Endothelial cell of umbilical vein (primary cell): ENCODE measurements around the gene TCF21. TPM values are rescaled to one million over a fixed set of nuclear protein-coding genes. Genes with fewer than 3 reads are reported as not detected.
A peak's percentile ranks its signal among the peaks of the same experiment; 100 is the strongest.

Experiments
- BruUV-seq: library from RNA; stranded (reverse); fragments of 400-500 nt; replicated peaks from 2 replicates; lab custom pipeline; 2021; lab: Mats Ljungman, UMichigan
- CTCF ChIA-PET: fragments of 300-600, 350-600 bp; sonication (Branson Sonifier 250); formaldehyde crosslinking; loops from one replicate; lab custom pipeline; 2021; ENCODE audit warnings: antibody characterized with exemption, inconsistent platforms; lab: Charles Lee
- POLR2A ChIA-PET: fragments of 300-600, 350-600 bp; sonication (Branson Sonifier 250); formaldehyde crosslinking; loops from one replicate; lab custom pipeline; 2021; ENCODE audit warnings: antibody characterized with exemption, inconsistent platforms; lab: Charles Lee
- DNase-seq: peaks from one replicate; pipeline ENCODE4 v3.0.0-alpha.2; 2011; ENCODE audit warnings: low read depth, low spot score
- FAIRE-seq: peaks from 2 replicates; lab custom pipeline; 2011; peaks lifted over from hg19 to GRCh38; lab: Jason Lieb, UNC
- H2AFZ ChIP-seq: 2 replicates; pipeline ENCODE4 v1.6.0; 2012; ENCODE audit warnings: low read depth, low read length, control low read depth, inconsistent platforms
- H3K27ac ChIP-seq: 2 replicates; pipeline ENCODE4 v1.5.1; 2011; ENCODE audit warnings: low read depth, mild to moderate bottlenecking, control low read depth, low read length, moderate library complexity; ENCODE audit not compliant: insufficient read depth
- H3K27me3 ChIP-seq, 2 experiments: 2 replicates each; pipeline versions ENCODE4 v1.6.0 to v1.6.1; 2011; ENCODE audit warnings: low read length in 2 of 2, mixed read lengths in 1 of 2; ENCODE audit not compliant: control insufficient read depth in 2 of 2, insufficient read depth in 2 of 2
- H3K36me3 ChIP-seq, 2 experiments: 2 replicates in 1 of 2; 3 replicates in 1 of 2; pipeline ENCODE4 v1.5.1; 2011; ENCODE audit warnings: low read length in 2 of 2, mild to moderate bottlenecking in 1 of 2, moderate library complexity in 1 of 2; ENCODE audit not compliant: control insufficient read depth in 2 of 2, insufficient read depth in 2 of 2; ENCODE audit errors: extremely low read depth in 1 of 2
- H3K4me1 ChIP-seq: 3 replicates; pipeline ENCODE4 v1.5.1; 2011; ENCODE audit warnings: mild to moderate bottlenecking, low read length; ENCODE audit not compliant: control insufficient read depth, insufficient read depth; ENCODE audit errors: extremely low read depth
- H3K4me2 ChIP-seq: 2 replicates; pipeline ENCODE4 v1.6.1; 2011; ENCODE audit warnings: low read length, control low read depth, mixed read lengths; ENCODE audit not compliant: insufficient read depth
- H3K4me3 ChIP-seq, 3 experiments: fragments of 200-600 bp in 1 of 3; sonication (generic), shearing (Covaris generic) in 1 of 3; replicated peaks in 1 of 3; 2 replicates each; pipeline ENCODE4 v1.5.1; 2011 to 2016; ENCODE audit warnings: control low read depth in 3 of 3, low read length in 3 of 3, mild to moderate bottlenecking in 2 of 3, inconsistent platforms in 1 of 3, low read depth in 1 of 3, moderate library complexity in 1 of 3; ENCODE audit not compliant: insufficient read depth in 1 of 3
- H3K79me2 ChIP-seq: 2 replicates; pipeline ENCODE4 v1.6.0; 2012; ENCODE audit warnings: low read length, inconsistent platforms; ENCODE audit not compliant: control insufficient read depth, insufficient read depth
- H3K9ac ChIP-seq: replicated peaks from 2 replicates; pipeline ENCODE3; 2011; ENCODE audit warnings: low read length, control low read depth; ENCODE audit not compliant: insufficient read depth; ENCODE audit errors: extremely low read depth
- H3K9me1 ChIP-seq: replicated peaks from 3 replicates; pipeline ENCODE4 v1.6.0; 2011; ENCODE audit warnings: mild to moderate bottlenecking, low read length; ENCODE audit not compliant: control insufficient read depth, insufficient read depth; ENCODE audit errors: extremely low read depth
- H3K9me3 ChIP-seq: replicated peaks from 2 replicates; pipeline ENCODE4 v1.5.1; 2012; ENCODE audit warnings: low read length, inconsistent platforms; ENCODE audit not compliant: control insufficient read depth, insufficient read depth
- H4K20me1 ChIP-seq: replicated peaks from 2 replicates; pipeline ENCODE3; 2011; ENCODE audit warnings: mild to moderate bottlenecking, low read length; ENCODE audit not compliant: control insufficient read depth, insufficient read depth; ENCODE audit errors: extremely low read depth
- CTCF ChIP-seq, 2 donors: IDR thresholded peaks; 1 replicate in 1 of 2; 2 replicates in 1 of 2; pipeline ENCODE4 v1.5.1; 2011; ENCODE audit warnings: low read length in 2 of 2, mild to moderate bottlenecking in 2 of 2, moderate library complexity in 2 of 2, control low read depth in 1 of 2, inconsistent platforms in 1 of 2, low read depth in 1 of 2; ENCODE audit not compliant: insufficient read depth in 1 of 2; ENCODE audit errors: extremely low read depth in 1 of 2
- EZH2 ChIP-seq: IDR thresholded peaks from 2 replicates; pipeline ENCODE4 v1.6.1; 2012; ENCODE audit warnings: borderline replicate concordance, low read depth, mild to moderate bottlenecking, moderate library complexity, low read length, inconsistent platforms; ENCODE audit not compliant: severe bottlenecking
- FOS ChIP-seq: IDR thresholded peaks from 2 replicates; pipeline ENCODE4 v1.6.1; 2011; ENCODE audit warnings: mild to moderate bottlenecking, low read length, moderate library complexity, borderline replicate concordance; ENCODE audit not compliant: insufficient read depth
- GATA2 ChIP-seq: IDR thresholded peaks from 2 replicates; pipeline ENCODE4 v1.7.0; 2011; ENCODE audit warnings: low read depth, mild to moderate bottlenecking, moderate library complexity, mixed read lengths, low read length; ENCODE audit not compliant: insufficient read length, insufficient read depth
- JUN ChIP-seq: IDR thresholded peaks from 2 replicates; pipeline ENCODE4 v1.6.1; 2011; ENCODE audit warnings: borderline replicate concordance, low read depth; ENCODE audit not compliant: insufficient read length, insufficient read depth
- MAX ChIP-seq: IDR thresholded peaks from 2 replicates; pipeline ENCODE4 v1.6.1; 2011; ENCODE audit not compliant: insufficient read depth, insufficient read length
- MYC ChIP-seq: IDR thresholded peaks from one replicate; pipeline ENCODE4 v1.6.1; 2011; ENCODE audit warnings: mild to moderate bottlenecking, low read depth, low read length
- POLR2A ChIP-seq: IDR thresholded peaks from 2 replicates; pipeline ENCODE4 v1.6.1; 2012; ENCODE audit warnings: low read depth, mild to moderate bottlenecking, control low read depth, low read length
- POLR2AphosphoS5 ChIP-seq: IDR thresholded peaks from 2 replicates; pipeline ENCODE4 v1.6.1; 2012; ENCODE audit warnings: low read depth, mild to moderate bottlenecking, control low read depth, low read length, moderate library complexity; ENCODE audit not compliant: insufficient read depth
- dilution Hi-C: fragments of 300-500 bp; cut with MboI; formaldehyde crosslinking; loops from one replicate; pipeline ENCODE4 v1.15.0; 2019; ENCODE audit warnings: low sequenced_read_pairs; ENCODE audit not compliant: extremely low pct_ligation_motif_present
- intact Hi-C: fragments of 100-400 bp; cut with micrococcal nuclease; formaldehyde crosslinking; loops from one replicate; pipeline ENCODE4 v1.10.0; 2022
- polyA plus RNA-seq, 4 experiments: library from polyadenylated mRNA; depleted of rRNA in 3 of 4; stranded (reverse) in 3 of 4; unstranded in 1 of 4; fragments of >200 nt; gene quantifications; 2 replicates each; pipeline versions ENCODE4 v1.2.1 to v1.2.3, GENCODE V29; 2011 to 2012; ENCODE audit warnings: missing spikeins in 1 of 4
- total RNA-seq: library from RNA; stranded (reverse); gene quantifications from 2 replicates; pipeline ENCODE4 v1.2.3, GENCODE V29; 2021

TCF21 gene
- total and polyA plus RNA-seq, 2 donors (not counting 3 experiments of a cell fraction or from before 2014, with no cell fraction given) = not detected

GRCh38 chr6:133855276-133855990 is 33.5 kb upstream of the TCF21 start:
- peak; percentile 34 for TF ChIP-seq EZH2
- no peak for TF ChIP-seq POLR2A
- no peak for FAIRE-seq

GRCh38 chr6:133855991-133856370 is 32.9 kb upstream of the TCF21 start:
- Histone ChIP-seq H3K4me2 (no peak overlapping the region), H3K79me2 (no peaks in the 10 kb centered on the region), H2AFZ (no peak overlapping the region), H3K4me3 (no peak overlapping the region), H3K9ac (no peak overlapping the region), H3K9me1 (no peaks in the 10 kb centered on the region), H3K9me3 (no peaks in the 10 kb centered on the region), H3K27me3 (peaks cover 35 to 48% of the 10 kb centered on the region in 2 experiments), H4K20me1 (no peaks in the 10 kb centered on the region), H3K36me3 (no peaks in the 10 kb centered on the region), H3K27ac (no peak overlapping the region), H3K4me1 (no peaks in the 10 kb centered on the region)
- TF ChIP-seq EZH2 = no peak
- no peak for TF ChIP-seq CTCF (IDR thresholded peaks at IDR 0.05; ENCODE audit: extremely low read depth in 1 of 2, insufficient read depth in 1 of 2, low read depth in 1 of 2, low read length in 2 of 2)
- TF ChIP-seq GATA2 = no peak
- TF ChIP-seq MAX = no peak
- TF ChIP-seq FOS = no peak
- no peak for TF ChIP-seq POLR2A
- no peak for TF ChIP-seq MYC
- no peak for TF ChIP-seq POLR2AphosphoS5
- no peak for TF ChIP-seq JUN
- CTCF ChIA-PET = no interaction called here
- DNase-seq (no peak), FAIRE-seq (no peak)
- dilution Hi-C loops = no loop called here
- POLR2A ChIA-PET = no interaction called here
- intact Hi-C loops = no loop called here
- BruUV-seq = no TSS peak

More at GRCh38 chr6:133855276-133855990, 33.5 kb upstream of the TCF21 start:
- intact Hi-C loops = no loop called here
- Histone ChIP-seq H3K27me3 (peaks cover 35 to 48% of the 10 kb centered on the region in 2 experiments), H3K9me3 (no peaks in the 10 kb centered on the region), H3K4me3 (no peak overlapping the region), H4K20me1 (no peaks in the 10 kb centered on the region), H3K36me3 (no peaks in the 10 kb centered on the region), H3K4me1 (no peaks in the 10 kb centered on the region), H3K9ac (no peak overlapping the region), H3K27ac (no peak overlapping the region), H3K9me1 (no peaks in the 10 kb centered on the region), H2AFZ (no peak overlapping the region), H3K79me2 (no peaks in the 10 kb centered on the region), H3K4me2 (no peak overlapping the region)
- dilution Hi-C loops = no loop called here
- DNase-seq = no peak
- POLR2A ChIA-PET = no interaction called here
- no TSS peak for BruUV-seq
- CTCF ChIA-PET = interaction anchor here (0.9 kb wide), 1 partner anchor 18 kb away, joined by 4 read pairs; no protein-coding TSS in a partner anchor
